NCI-H2171 (cell line): ENCODE measurements around the gene MIB2.

Source experiments
- DNase-seq: peaks from one replicate; lab custom pipeline; 2025; lab: John Stamatoyannopoulos, UW

The MIB2 gene

DNA sequence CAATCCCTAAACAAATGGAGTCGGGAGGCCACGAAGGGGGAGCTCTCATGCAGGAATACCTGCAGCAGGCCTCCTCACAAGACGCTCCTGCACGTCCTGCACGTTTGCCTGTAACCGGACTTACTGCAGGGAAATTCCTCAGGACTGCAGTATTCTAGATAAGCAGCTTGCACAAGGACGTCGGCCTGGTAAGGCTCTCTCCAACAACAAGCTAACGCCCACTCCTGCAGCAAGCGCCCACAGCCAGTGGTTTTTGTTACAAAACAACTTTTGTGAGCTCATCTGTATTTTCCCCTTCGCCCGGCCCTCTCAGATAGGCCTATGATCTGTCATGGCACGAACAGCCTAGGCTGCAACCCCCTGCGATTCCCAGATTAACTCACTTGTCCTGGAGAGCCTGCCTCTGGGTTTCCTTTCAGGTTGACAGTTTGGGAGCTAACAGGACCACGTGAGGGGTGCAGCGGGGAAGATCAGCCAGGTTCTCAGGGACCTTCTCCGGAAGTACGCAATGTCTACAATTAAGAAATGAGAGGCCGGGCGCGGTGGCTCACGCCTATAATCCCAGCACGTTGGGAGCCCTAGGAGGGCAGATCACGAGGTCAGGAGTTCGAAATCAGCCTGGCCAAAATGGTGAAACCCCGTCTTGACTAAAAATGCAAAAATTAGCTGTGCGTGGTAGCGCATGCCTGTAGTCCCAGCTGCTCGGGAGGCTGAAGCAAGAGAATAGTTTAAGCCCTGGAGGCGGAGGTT, 921 bp upstream of the MIB2 start:
- peak; percentile 4 for DNase-seq

GRCh38 chr1:1614954-1615255, 395 bp upstream of the MIB2 start:
- no peak for DNase-seq

DNA sequence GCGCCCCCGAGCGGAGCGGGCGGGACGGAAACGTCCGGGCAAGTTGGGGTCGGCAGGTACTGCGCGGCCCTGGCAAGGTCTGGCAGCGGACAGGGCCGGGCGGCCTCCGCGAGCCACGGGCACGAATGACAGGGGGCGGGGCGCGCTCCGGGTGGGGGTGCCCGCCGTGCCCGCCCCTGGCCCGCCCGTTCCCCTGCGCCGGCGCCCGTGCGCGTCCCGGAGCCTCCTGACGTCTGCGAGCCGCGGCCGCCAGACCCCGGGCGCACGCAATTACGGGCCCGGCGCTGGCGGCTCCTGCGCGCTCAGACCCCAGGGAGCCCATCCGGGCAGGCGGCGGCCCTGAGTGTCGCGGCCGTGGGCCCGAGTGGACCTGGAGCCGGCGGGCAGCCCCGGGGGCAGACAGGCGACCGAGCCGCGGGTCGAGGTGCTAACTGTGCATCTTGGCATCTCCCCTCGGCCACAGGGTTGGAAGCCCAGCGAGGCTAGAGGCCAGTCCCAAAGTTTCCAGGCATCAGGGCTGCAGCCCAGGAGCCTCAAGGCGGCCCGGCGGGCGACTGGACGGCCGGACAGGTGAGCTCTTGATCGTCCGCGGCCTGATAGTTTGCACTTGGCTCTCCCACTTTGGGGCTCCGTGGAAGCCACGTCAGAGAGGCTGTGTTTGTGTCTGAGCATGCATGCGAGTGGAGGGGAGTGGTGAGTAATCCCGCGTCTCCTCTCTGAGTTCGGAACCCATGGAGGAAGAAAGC, 918 bp downstream of the MIB2 start:
- no peak for DNase-seq

DNA sequence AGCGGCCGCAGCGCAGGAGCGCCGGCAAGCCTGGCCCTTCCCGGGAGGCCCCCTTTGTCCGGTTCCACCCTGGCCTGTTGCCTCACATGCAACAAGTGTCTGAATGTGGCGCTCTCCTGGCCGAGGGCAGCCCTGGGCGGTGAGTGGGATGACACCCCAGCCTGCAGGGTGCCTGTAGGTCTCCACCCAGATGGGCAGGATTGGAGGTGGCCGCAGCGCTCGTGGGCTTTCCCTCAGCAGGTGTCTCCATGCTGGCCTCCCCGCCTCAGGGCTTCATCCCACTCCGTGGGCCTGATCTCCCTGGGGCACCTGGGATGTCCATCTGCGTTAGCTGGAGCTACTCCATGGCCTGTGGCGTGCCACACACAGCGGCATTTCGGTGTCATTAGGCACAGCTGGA, 1.5 kb downstream of the MIB2 start:
- no peak for DNase-seq

DNA sequence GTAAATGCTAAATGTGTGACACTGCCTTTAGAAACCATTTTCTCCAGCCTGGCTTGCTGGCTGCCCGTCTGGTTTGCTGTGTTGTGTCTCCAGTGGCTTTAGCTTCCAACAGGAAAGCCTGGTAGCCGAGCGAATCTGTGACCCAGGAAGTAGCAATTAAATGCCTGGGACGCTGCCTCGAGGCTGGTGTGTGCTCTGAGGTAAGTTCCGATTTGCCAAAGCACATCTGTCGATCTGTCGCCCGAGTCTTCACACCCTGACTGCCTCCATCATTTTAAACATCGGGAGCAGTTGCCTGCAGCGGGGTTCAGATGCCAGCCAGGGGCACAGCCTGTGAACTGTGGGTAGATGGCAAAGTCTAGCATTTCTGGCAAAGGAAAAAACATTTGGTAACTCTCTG, 2.2 kb downstream of the MIB2 start:
- no peak for DNase-seq

- no peak for DNase-seq
Measured at GRCh38 chr1:1617925-1618324, 2.6 kb downstream of the MIB2 start.

GRCh38 chr1:1618396-1619068, 3.2 kb downstream of the MIB2 start:
- DNase-seq = no peak

GRCh38 chr1:1619917-1620361, 4.6 kb downstream of the MIB2 start:
- DNase-seq = no peak

DNA sequence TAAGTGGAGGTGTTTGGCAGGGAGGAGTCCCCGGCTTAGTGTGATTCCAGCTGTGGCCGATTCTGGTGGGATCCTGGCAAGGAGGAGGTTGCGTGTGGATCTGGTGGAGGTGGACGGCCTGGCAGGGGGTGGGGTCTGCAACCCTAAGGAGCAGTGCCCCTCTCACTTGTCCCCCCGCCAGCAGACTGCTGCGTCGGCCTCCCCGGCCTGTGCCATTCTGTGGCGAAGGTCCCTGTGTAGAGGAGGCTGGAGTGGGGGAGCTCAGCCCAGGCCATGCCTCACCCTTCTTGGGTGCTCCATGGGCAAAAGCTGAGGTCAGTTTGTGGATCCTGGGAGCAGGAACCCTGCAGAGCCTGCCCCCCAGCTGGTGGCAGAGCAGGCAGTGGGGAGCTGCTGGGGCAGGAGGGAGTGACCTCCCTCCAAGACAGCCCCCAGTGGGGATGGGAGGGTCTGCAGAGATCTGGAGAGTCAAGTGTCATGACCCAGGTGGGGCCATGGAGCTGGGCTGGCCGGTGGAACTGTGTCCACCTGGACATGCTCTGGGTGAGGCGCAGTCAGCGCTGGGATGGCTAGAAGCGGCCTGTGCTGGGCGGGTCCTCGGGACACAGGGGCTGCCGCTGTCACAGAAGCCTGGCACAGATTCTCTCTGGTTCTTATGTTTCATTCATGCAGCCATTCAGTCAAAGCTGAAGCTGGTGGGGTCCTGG, 5.3 kb downstream of the MIB2 start:
- no peak for DNase-seq

DNA sequence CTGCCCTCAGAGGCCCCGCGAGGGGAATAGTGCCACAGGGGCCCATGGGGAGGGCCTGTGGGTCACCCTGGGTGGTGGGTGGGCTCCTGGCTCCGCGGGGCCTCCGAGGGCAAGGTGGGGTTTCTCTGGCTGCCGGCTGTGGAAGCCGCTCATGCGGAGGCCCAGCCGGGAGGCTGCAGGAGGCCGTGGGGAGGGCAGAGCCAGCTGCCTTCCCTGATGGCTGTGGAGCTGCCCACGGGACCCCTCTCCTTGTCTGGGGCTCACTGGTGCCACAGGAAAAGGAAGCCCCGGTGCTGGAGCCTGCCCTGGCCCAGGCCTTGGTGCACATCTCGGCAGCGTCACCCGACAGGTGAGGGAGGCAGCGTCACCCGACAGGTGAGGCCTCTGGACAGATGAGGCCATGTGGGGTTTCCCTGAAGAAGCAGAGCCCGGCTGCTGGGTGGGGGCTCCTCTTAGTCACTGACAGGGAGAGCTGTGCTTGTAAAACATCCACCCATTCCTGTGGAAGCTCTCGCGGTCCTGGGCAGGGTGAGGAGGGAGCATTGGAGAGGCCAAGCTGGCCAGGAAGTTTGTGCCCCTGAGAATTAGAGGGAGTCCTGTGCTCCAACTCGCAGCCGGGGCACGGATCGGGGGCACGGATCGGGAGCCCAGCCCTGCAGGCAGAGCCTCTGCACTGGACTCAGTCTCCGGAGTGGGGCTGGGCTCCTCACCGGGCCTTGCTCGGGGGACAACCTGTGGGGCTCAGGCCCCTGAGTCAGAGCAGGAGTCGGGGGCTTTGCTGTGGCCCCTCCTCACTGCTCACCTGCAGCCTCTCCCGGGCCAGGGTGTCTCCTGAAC, 6.1 kb downstream of the MIB2 start:
- DNase-seq = no peak

DNA sequence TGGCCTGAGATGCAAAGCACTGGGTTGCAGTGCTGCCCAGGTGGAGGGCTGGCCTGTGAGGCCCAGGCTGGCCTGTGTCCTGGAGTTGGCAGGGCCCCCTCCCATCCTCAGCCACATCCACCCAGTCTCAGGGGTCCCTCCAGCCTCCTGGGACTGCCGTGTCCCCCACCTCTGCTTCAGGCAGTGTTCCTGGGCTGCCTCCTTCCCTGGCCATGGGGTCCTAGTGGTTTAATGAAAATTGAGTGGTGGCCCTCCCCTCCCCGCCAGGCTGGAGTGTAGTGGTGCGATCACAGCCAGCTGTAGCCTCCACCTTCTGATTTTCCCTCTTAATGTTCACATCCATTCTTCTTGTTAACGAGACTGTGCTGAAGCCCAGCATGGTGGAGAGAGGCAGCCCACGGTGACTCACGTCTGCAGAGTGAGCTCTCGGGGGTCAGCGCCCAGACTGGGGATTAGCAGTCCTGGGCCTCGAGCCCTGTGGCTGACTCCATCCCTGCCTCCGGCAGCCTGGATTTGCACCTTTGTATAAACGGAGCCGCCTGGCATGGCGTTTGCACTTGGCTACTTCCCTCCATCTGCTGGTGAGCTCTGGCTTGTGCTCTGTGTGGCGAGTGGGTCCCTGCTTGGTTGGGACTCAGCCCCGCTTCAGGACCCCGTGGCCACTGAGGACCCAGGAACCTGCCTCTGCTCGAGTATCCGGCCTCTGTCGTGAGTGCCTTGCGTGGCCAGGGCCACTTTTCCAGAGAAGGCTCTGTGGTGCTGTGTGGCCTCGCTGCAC, 6.9 kb downstream of the MIB2 start:
- DNase-seq = no peak

- no peak for DNase-seq
Measured at GRCh38 chr1:1622788-1623094, 7.4 kb downstream of the MIB2 start.

DNA sequence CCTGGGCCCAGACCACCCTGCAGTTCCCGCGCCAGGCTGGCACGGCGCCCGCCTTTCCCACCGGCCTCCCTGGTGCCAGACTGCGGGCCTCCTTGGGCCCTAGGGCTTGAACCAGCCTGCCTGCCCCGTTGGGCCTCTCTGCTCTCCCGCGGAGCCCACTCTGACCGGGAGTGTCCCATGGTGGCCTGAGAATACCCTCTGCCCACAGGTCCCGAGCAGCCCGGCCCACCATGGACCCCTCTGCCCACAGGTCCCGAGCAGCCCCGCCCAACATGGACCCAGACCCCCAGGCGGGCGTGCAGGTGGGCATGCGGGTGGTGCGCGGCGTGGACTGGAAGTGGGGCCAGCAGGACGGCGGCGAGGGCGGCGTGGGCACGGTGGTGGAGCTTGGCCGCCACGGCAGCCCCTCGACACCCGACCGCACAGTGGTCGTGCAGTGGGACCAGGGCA, 7.9 kb downstream of the MIB2 start:
- no peak for DNase-seq

DNA sequence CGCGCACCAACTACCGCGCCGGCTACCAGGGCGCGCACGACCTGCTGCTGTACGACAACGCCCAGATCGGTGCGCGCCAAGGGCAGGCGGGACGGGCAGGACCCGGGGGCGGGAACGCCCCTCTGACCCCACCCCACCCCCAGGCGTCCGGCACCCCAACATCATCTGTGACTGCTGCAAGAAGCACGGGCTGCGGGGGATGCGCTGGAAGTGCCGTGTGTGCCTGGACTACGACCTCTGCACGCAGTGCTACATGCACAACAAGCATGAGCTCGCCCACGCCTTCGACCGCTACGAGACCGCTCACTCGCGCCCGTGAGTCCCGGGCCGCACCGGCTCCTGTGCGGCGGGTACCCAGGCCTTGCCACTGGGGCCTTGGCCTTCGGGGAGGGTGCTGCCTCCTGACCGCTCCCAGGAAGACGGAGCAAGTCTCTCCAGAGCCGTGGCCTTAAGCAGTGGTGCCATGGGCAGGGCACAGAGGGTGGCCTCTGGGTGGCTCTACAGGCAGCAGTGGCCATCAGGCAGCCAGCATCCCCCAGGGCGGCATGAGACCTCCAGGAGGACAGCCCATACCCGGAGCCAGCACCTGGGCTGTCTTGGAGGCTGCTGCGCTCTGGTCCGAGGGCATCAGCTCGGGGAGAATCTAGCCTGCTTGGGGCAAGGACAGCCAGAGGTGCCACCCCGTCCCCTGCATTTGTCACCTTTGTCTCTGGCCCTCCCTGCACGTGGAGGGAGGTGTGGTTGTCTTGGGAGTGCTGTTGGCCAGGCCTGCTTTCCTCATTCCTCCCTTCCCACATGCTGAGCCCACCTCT, 8.5 kb downstream of the MIB2 start:
- no peak for DNase-seq

- DNase-seq = peak; percentile 8
Measured at GRCh38 chr1:1624443-1625403, 9.4 kb downstream of the MIB2 start.

- DNase-seq = no peak
Measured at GRCh38 chr1:1625404-1625775, 10.1 kb downstream of the MIB2 start.

DNA sequence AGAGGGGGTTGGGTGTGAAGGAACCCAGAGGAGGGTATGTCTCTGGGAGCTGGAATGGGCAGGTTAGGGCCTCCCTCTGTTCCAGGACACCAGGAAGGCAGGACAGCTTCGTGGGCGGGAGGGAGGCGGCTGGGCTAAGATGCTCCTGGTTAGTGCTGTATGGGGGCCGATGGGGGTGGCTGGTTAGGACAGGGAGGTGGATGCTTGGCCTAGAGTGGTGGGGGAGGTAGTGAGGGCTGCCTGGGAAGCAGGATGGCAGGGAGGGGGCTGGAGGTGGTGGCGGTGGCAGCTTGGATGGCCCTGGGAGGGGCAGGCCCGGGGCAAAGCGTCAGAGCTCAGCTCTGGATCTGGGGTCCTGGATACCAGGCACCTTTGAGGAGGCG, 10.5 kb downstream of the MIB2 start:
- DNase-seq = no peak

DNA sequence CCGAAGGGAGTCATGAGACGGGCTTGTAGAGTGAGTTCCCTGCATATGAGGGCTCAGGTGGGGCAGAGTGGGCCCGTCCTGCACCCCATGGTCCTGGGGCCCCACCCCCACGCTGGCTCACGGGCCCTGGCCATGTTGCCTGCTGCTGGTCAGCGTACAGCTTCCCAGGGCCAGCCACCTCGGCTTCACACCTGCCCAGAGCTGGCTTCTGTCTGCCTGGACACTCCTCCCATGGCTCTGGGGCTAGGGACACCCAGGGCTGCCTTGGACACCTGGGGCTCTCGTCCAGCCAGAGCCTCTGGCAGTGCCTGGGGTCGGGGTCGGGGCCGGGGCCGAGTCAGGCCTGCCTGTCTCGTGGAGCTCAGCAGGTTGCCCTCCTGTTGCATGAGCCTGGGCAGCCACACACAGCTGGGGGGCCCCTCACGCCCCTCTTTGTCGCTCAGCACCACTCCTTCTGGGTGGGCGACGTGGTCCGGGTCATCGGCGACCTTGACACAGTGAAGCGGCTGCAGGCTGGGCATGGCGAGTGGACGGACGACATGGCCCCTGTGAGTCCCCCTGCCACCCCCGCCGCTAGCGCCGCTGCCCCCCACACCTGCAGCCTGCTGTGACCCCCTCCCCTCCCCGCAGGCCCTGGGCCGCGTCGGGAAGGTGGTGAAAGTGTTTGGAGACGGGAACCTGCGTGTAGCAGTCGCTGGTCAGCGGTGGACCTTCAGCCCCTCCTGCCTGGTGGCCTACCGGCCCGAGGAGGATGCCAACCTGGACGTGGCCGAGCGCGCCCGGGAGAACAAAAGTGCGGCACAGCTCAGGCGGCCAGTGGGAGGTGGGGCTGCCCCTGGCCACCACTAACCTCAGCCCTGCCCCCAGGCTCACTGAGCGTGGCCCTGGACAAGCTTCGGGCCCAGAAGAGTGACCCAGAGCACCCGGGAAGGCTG, 11.2 kb downstream of the MIB2 start:
- DNase-seq = no peak
